ENCODE data around the gene BRAP.
"Not testable (repeated sequence)": the region's sequence is repeated elsewhere in the genome, so short reads cannot be mapped to it uniquely, and the experiment has no call there.

BRAP gene

DNA sequence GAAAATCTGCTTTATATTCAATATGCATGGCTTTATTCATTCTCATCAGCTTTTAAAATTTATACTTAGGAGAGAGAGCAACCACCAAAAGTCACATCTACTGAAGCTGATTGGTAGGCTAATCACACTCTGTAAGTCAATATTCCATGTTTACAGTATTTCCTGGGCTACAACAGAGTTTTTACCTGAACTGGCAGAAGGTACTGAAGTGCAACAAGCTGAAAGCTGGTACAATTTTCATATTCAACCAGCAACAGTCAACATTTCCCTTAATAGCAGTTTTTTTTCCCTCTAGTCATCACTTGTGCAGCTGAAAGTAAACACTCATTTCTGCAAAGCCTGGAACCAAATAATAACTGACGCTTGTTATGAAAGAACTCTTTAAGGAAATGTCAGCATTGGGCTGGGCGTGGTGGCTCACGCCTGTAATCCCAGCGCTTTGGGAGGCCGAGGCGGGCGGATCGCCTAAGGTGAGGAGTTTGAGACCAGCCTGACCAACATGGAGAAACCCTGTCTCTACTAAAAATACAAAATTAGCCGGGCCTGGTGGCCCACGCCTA is 12.9 kb downstream of the BRAP start:
- TF ChIP-seq, protein P1, sequence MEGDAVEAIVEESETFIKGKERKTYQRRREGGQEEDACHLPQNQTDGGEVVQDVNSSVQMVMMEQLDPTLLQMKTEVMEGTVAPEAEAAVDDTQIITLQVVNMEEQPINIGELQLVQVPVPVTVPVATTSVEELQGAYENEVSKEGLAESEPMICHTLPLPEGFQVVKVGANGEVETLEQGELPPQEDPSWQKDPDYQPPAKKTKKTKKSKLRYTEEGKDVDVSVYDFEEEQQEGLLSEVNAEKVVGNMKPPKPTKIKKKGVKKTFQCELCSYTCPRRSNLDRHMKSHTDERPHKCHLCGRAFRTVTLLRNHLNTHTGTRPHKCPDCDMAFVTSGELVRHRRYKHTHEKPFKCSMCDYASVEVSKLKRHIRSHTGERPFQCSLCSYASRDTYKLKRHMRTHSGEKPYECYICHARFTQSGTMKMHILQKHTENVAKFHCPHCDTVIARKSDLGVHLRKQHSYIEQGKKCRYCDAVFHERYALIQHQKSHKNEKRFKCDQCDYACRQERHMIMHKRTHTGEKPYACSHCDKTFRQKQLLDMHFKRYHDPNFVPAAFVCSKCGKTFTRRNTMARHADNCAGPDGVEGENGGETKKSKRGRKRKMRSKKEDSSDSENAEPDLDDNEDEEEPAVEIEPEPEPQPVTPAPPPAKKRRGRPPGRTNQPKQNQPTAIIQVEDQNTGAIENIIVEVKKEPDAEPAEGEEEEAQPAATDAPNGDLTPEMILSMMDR (IDR thresholded peaks at IDR 0.05; ENCODE audit: low read depth, low read length), result no peak
- no peak for DNase-seq (ENCODE audit: extremely low read depth, low read depth)

DNA sequence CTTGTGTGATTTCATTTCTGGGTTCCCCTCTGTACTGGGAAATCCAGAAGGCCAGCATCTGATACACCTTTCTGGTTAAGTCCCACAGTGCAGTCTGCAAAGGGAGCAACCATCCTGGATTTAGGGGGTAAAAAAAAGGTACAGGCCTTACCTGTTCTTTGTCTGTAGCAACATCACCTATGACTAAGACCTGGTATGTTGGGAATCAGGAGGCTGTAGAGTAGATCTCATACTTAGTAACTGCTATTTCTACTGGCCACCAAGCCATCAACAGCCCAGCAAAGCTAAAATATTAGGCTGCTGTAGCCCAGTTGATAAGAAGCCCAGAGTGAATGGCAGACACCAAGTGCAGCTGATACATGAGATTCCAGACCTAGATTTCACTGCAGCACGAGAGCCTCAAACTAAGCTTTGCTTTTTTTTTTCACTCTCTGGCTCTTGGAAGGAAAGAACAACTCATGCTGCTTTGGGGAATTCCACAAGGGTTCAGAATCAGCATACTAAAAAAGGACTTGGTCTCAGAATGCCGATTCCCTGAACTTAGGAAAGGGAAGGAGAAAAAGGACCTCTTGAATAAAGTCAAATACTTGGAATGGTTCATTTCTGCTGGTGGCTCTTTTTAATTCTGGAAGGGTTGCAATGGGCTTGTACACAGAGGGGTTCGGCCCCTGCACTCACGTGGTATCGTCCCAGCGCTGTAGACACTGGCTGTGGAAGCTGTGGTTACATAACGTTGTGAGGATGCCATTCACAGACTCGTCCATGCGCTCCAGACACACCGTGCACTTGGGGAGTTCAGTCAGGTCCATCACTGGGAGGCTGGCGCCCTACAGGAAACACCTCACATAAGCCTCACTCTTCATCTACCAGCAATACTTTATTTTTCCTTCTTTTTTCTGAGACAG is 20.5 kb downstream of the BRAP start:
- no peak for DNase-seq (ENCODE audit: extremely low read depth, low read depth)
- TF ChIP-seq, protein P1 (IDR thresholded peaks at IDR 0.05; ENCODE audit: low read depth, low read length), result no peak

DNA sequence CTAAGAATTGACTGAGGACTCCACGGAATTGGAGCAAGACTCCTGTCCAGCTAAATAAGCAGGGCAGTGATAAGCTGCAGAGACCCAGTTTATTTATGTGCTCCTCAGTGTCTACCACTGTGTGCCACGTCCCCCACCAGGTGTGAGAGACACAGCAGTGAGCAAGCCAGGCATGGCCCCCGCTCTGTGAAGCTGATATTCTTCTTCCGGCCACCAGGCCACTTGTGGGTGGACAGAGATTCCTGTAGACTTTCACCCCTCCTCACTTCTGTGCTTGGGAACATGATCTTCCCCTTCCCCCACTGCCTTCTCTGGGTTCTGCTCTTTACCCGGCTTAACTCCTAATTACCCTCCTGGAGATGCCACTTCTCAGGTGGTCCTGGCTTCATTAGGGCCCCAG is 21.3 kb downstream of the BRAP start:
- TF ChIP-seq, protein P1 (IDR thresholded peaks at IDR 0.05; ENCODE audit: low read depth, low read length), result no peak
- DNase-seq (ENCODE audit: extremely low read depth, low read depth), result no peak

DNA sequence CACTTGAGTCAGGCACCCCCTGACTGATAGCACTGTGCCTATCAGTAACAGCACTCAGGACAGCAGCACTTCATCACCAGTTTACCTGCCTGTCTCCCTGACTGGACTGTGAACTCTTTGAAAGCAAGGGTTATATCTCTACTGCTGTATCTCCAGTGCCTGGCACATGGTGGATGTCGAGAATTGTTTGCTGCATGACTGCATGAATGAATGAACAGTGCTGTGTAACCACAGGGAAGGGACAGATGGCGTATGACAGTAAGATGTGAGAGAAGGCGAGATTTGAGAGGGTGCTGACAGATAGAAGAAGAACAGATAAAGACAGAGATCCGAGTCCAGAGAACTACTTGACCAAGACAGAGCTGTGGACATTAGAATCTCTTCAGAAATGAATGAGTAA is 29.7 kb downstream of the BRAP start:
- TF ChIP-seq, protein P1 (IDR thresholded peaks at IDR 0.05; ENCODE audit: low read depth, low read length), result no peak
- no peak for DNase-seq (ENCODE audit: extremely low read depth, low read depth)

DNA sequence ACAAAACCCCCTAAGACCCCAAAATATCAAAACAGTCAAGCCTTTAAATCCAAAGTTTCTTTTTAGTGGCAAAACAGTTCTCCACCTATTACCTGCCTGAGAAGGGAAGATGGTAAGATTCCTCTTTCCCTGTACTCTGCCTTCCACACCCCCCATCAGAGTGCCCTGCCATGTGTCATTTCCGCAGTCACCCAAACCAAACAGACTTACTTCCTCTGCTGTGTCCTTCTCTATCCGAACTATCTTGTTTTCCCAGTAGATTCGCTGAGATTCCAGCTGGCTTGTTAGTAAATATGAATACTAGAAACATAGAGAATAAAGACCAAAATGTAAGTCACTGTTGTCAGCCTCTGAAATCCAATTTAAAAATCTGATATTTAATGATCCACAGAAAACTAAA is 30.4 kb downstream of the BRAP start:
- DNase-seq (ENCODE audit: extremely low read depth, low read depth), result no peak
- TF ChIP-seq, protein P1 (IDR thresholded peaks at IDR 0.05; ENCODE audit: low read depth, low read length), result no peak

DNA sequence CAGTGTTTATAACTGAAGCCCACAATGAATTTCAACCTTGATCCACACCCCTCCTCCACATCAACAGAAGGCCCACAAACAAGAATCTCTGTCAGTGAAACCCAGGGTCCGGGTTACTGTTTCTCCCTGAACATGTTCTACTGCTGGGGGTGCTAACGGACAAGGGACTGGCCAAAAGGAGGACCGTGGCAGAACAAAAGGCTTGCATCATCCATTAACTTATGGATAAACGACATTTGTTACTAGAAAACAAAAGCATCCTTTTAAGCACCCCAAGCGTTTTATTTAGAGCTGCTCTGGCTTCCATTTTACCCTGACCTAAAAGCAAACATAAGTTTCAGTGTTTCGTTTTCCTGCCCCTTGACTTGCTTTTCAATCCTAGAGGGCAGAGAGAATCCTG is 32.2 kb downstream of the BRAP start:
- DNase-seq (ENCODE audit: extremely low read depth, low read depth), result no peak
- TF ChIP-seq, protein P1 (IDR thresholded peaks at IDR 0.05; ENCODE audit: low read depth, low read length), result no peak

DNA sequence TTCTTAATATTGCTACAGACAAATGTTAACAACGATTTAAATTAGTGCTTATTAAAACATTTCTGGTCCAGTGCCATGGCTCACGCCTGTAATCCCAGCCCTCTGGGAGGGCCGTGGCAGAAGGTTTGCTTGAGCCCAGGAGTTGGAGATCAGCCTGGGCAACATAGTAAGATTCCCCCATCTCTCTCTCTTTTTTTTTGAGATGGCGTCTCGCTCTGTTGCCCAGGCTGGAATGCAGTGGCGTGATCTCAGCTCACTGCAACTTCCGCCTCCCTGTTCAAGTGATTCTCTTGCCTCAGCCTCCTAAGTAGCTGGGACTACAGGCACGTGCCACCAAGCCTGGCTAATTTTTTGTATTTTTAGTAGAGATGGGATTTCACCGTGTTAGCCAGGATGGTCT is 33.2 kb downstream of the BRAP start:
- DNase-seq (ENCODE audit: extremely low read depth, low read depth), result not testable (repeated sequence)

Data from AG09319 (cell line).